Measurements from ENCODE around the gene VSTM4. TPM values are rescaled to one million over a fixed set of nuclear protein-coding genes. Genes with fewer than 3 reads are reported as not detected.

VSTM4 gene
- total RNA-seq, 4 donors from 2014 or later: 10.0 to 21.4 (median 12.6) TPM

DNA sequence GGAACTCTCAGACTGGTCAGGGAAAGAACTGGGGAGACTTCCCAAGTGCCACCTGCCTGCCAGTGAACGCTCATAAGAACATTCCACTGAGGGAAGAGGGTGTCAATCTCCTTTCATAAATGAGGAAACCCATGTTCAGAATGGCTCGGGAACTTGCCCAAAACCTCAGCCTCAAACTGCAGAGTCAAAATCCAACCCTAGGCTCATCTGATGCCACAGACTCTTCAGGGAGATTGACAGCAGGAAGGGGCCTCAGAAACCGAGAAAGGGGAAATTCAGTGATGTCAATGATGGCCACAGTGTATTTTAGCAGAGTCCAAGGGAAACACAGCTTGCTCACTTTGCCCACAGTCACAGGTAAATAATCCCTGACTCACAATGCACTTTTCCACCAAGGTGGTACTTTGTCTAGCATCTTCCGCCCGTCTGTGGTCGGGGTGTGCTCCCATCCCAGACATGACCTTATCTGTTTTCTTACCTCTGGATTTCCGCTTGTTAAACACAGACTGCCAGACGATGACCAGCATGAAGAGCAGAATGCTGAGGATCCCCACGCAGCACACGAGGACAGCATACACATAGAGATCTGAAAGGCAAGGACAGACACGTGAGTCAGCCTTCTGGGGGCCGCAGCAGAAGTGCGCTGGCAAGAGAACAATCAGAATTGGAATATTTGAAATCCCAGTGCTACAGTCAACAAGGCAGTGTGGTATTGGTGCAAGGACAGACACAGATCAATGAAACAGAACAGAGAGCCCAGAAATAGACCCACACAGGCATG lies 38.4 kb downstream of the VSTM4 start:
- TF ChIP-seq, protein P1, sequence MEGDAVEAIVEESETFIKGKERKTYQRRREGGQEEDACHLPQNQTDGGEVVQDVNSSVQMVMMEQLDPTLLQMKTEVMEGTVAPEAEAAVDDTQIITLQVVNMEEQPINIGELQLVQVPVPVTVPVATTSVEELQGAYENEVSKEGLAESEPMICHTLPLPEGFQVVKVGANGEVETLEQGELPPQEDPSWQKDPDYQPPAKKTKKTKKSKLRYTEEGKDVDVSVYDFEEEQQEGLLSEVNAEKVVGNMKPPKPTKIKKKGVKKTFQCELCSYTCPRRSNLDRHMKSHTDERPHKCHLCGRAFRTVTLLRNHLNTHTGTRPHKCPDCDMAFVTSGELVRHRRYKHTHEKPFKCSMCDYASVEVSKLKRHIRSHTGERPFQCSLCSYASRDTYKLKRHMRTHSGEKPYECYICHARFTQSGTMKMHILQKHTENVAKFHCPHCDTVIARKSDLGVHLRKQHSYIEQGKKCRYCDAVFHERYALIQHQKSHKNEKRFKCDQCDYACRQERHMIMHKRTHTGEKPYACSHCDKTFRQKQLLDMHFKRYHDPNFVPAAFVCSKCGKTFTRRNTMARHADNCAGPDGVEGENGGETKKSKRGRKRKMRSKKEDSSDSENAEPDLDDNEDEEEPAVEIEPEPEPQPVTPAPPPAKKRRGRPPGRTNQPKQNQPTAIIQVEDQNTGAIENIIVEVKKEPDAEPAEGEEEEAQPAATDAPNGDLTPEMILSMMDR (IDR thresholded peaks at IDR 0.05): no peak
- no peak for TF ChIP-seq POLR2A (IDR thresholded peaks at IDR 0.05; ENCODE audit: low read depth)
- TF ChIP-seq POLR2AphosphoS5 (IDR thresholded peaks at IDR 0.05): no peak
- no peak for TF ChIP-seq EP300 (IDR thresholded peaks at IDR 0.05)
- Histone ChIP-seq H3K36me3 (peaks cover 9 to 36% (median 32%) of the 10 kb centered on the region in 4 donors), H3K4me3 (no peak overlapping the region), H3K4me1 (peaks cover 18 to 24% (median 21%) of the 10 kb centered on the region in 4 donors), H3K9me3 (no peaks in the 10 kb centered on the region), H3K27ac (replicated peaks in 1 of 4) (no peak overlapping the region), H3K27me3 (no peaks in the 10 kb centered on the region)
- DNase-seq (ENCODE audit: extremely low spot score): no peak
- intact Hi-C loops (cut with DNase I): no loop called here
- 87% methylated on average over 13 of the region's 13 CpGs for WGBS

DNA sequence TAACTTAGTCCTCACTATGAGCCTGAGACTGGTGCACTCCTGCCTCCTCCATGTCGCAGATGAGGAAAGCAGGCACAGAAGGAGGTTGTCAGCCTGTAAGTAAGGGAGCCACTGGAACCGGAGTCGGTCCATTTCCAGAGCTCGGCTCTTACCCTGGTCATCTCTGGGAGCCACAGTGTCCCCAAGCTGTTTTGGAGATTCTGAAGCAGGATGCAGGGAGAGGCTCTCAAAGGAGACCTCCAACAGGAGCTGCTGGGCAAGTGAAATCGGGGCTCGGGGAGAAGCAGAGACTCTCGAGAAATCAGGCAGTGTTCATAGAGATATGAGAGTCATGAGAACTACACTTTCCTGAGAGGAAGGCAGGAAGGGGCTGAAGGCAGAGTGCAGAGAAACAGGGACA lies 39.0 kb downstream of the VSTM4 start:
- peak; percentile 87 for DNase-seq (ENCODE audit: extremely low spot score)
- H3K27me3 ChIP-seq: no peaks in the 10 kb centered on the region
- no peaks in the 10 kb centered on the region for H3K9me3 ChIP-seq
- H3K27ac ChIP-seq (replicated peaks in 1 of 4): no peak overlapping the region
- 91% methylated on average over 7 of the region's 7 CpGs for WGBS
- H3K36me3 ChIP-seq: peaks cover 9 to 36% (median 33%) of the 10 kb centered on the region in 4 donors
- H3K4me3 ChIP-seq: no peak overlapping the region
- H3K4me1 ChIP-seq: peaks cover 15 to 23% (median 18%) of the 10 kb centered on the region in 4 donors
- intact Hi-C loops (cut with DNase I): no loop called here
- TF ChIP-seq EP300 (IDR thresholded peaks at IDR 0.05) (no peak), POLR2A (IDR thresholded peaks at IDR 0.05; ENCODE audit: low read depth) (no peak), POLR2AphosphoS5 (IDR thresholded peaks at IDR 0.05) (no peak)
- TF ChIP-seq, protein P1 (IDR thresholded peaks at IDR 0.05): no peak

DNA sequence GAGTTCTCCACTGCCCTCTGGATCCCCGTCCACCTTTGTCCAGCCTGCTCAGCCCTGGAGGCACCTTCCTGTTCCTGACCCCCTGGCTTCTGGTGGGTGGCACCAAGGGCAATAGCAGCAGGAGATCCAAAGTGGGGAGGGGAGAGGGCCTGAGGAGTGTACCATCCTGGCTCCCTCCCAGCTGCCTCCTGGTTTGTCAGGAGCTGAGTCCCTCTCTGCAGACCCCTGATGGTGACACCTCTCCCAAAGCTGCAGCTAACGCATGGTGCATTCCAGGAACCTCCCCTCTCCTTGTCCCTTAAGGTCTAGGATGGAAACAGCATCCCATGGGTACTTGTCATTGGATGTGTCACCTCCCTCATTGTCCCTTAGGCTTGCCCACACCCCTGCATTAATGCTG lies 39.6 kb downstream of the VSTM4 start:
- Histone ChIP-seq H3K9me3 (no peaks in the 10 kb centered on the region), H3K4me1 (peaks cover 15 to 23% (median 19%) of the 10 kb centered on the region in 4 donors), H3K27ac (replicated peaks in 1 of 4) (no peak overlapping the region), H3K4me3 (no peak overlapping the region), H3K27me3 (no peaks in the 10 kb centered on the region), H3K36me3 (peaks cover 9 to 36% (median 33%) of the 10 kb centered on the region in 4 donors)
- intact Hi-C loops (cut with DNase I): no loop called here
- TF ChIP-seq POLR2AphosphoS5 (IDR thresholded peaks at IDR 0.05) (no peak), POLR2A (IDR thresholded peaks at IDR 0.05; ENCODE audit: low read depth) (no peak), EP300 (IDR thresholded peaks at IDR 0.05) (no peak)
- TF ChIP-seq, protein P1 (IDR thresholded peaks at IDR 0.05): no peak
- 75% methylated on average over 1 of the region's 2 CpGs for WGBS
- no peak for DNase-seq (ENCODE audit: extremely low spot score)

- no peak overlapping the region for H3K27ac ChIP-seq (replicated peaks in 1 of 4)
- WGBS: 96% methylated on average over 4 of the region's 5 CpGs
- no peaks in the 10 kb centered on the region for H3K9me3 ChIP-seq
- DNase-seq (ENCODE audit: extremely low spot score): peak; percentile 64
- H3K36me3 ChIP-seq: peaks cover 9 to 36% (median 33%) of the 10 kb centered on the region in 4 donors
- TF ChIP-seq EP300 (IDR thresholded peaks at IDR 0.05) (no peak), POLR2AphosphoS5 (IDR thresholded peaks at IDR 0.05) (no peak), POLR2A (IDR thresholded peaks at IDR 0.05; ENCODE audit: low read depth) (no peak)
- TF ChIP-seq, protein P1 (IDR thresholded peaks at IDR 0.05): no peak
- no peak overlapping the region for H3K4me3 ChIP-seq
- intact Hi-C loops (cut with DNase I): no loop called here
- H3K27me3 ChIP-seq: no peaks in the 10 kb centered on the region
- peaks cover 13 to 20% (median 15%) of the 10 kb centered on the region in 4 donors for H3K4me1 ChIP-seq
These were observed 40.3 kb downstream of the VSTM4 start for GRCh38 chr10:49074836-49075682.
